Activated T-cell treated with anti-CD3 and anti-CD28 coated beads, Interleukin-2, amount 50 U/mL, for 4 hours (primary cell): ENCODE results near the gene MGAT5. TPM values are rescaled to one million over a fixed set of nuclear protein-coding genes. Genes with fewer than 3 reads are reported as not detected.

Experiments used
- ATAC-seq, 2 donors: fragments of 200-7000 bp; cut with Tn5 transposase; one replicate each; pipeline ENCODE4 v1.10.0; 2021
- DNase-seq: peaks from one replicate; pipeline ENCODE4 v3.0.0-alpha.2; 2020
- H3K27me3 Mint-ChIP-seq: one replicate; pipeline ENCODE4 v1.8.0; 2021; ENCODE audit warnings: low read depth, mixed read lengths
- H3K36me3 Mint-ChIP-seq: one replicate; pipeline ENCODE4 v1.8.0; 2022; ENCODE audit warnings: mixed read lengths; ENCODE audit not compliant: insufficient read depth
- H3K4me1 Mint-ChIP-seq: one replicate; pipeline ENCODE4 v1.8.0; 2021; ENCODE audit warnings: low read depth, mixed read lengths
- H3K4me3 Mint-ChIP-seq: one replicate; pipeline ENCODE4 v1.8.0; 2021; ENCODE audit warnings: mild to moderate bottlenecking, moderate library complexity, mixed read lengths
- H3K9me3 Mint-ChIP-seq: one replicate; pipeline ENCODE4 v1.8.0; 2021; ENCODE audit warnings: mixed read lengths
- total RNA-seq, 3 donors: library from RNA; stranded (reverse); gene quantifications; one replicate each; pipeline ENCODE4 v1.2.1, GENCODE V29; 2021

MGAT5 gene
- total RNA-seq, 3 donors from 2014 or later: 58.7 to 69.8 (median 68.4) TPM

DNA sequence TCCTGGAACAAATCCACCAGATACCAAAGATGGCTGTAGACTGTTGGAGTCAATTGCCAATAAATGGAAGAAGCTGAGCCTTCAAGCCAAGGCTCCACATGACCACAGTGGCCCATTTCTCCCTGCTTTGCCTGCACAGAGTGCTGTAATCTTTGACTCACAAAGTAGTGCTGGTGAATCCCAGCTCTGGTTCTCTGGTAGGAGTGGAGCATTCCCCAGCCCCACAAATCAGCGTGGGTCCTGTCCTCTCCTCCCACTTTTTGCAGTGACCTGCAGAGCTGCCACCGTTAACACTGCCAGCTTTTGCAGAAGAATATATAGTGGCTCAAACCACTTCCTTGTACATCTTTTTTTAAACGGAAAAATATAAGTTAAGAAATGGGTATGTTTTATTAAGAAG, 93.9 kb downstream of the MGAT5 start:
- no peaks in the 10 kb centered on the region for H3K9me3 Mint-ChIP-seq
- ATAC-seq: no peak

GRCh38 chr2:134348239-134348638, 94.4 kb downstream of the MGAT5 start:
- H3K4me1 Mint-ChIP-seq: peaks cover 3% of the 10 kb centered on the region
- no peaks in the 10 kb centered on the region for H3K9me3 Mint-ChIP-seq
- DNase-seq (no peak), ATAC-seq (peak in 1 of 2 donors; percentile 35)
- H3K27me3 Mint-ChIP-seq: no peaks in the 10 kb centered on the region
- no peak overlapping the region for H3K4me3 Mint-ChIP-seq
- H3K36me3 Mint-ChIP-seq: peaks cover 44% of the 10 kb centered on the region

More for the DNA sequence above, 93.9 kb downstream of the MGAT5 start:
- no peaks in the 10 kb centered on the region for H3K27me3 Mint-ChIP-seq
- peaks cover 3% of the 10 kb centered on the region for H3K4me1 Mint-ChIP-seq
- DNase-seq: no peak
- H3K4me3 Mint-ChIP-seq: no peak overlapping the region
- peaks cover 44% of the 10 kb centered on the region for H3K36me3 Mint-ChIP-seq

GRCh38 chr2:134348760-134349159, 94.9 kb downstream of the MGAT5 start:
- Mint-ChIP-seq H3K4me1 (peaks cover 3% of the 10 kb centered on the region), H3K36me3 (peaks cover 44% of the 10 kb centered on the region), H3K4me3 (no peak overlapping the region), H3K9me3 (no peaks in the 10 kb centered on the region), H3K27me3 (no peaks in the 10 kb centered on the region)
- ATAC-seq (no peak), DNase-seq (no peak)

DNA sequence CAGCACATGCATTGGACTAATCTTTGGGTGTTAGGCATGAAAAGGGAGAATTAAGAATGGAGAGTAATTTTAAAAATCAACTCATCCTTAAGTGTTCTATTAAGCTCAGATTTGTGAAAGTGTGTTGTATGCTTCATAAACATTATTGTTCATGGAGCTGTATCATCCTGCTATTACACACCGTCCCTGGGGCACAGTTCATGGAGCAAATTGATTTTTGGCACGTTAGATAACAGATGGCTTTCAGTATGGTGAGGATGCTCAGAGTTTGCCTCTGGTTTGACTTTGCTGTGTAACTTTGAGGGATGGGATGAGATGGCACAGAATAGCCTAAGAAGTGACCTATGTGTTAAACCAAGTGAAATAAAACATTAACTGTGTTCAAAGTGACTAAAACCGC, 97.1 kb downstream of the MGAT5 start:
- Mint-ChIP-seq H3K4me1 (peaks cover 3% of the 10 kb centered on the region), H3K27me3 (no peaks in the 10 kb centered on the region), H3K36me3 (peaks cover 45% of the 10 kb centered on the region), H3K4me3 (no peak overlapping the region), H3K9me3 (no peaks in the 10 kb centered on the region)
- no peak for ATAC-seq
- no peak for DNase-seq

DNA sequence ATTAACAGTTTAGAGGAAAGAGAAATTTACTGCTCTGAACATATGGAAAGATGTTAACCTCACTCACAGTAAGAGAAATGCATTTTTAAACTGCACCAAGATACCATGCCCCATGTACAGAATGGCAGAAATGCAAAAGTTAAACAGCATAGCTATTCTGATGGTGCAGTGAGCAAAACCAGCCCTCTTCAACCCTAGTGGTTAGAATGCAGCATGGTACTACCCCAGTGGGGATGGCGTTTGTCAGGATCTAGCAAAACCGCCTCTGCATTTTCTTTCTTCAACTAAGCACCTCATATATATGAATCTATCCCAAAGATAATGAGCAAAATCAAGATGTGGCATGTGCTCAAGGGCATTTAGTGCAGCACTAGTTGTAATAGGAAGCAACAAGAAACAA, 98.0 kb downstream of the MGAT5 start:
- Mint-ChIP-seq H3K4me3 (no peak overlapping the region), H3K27me3 (no peaks in the 10 kb centered on the region), H3K4me1 (peaks cover 3% of the 10 kb centered on the region), H3K9me3 (no peaks in the 10 kb centered on the region), H3K36me3 (peaks cover 52% of the 10 kb centered on the region)
- DNase-seq (no peak), ATAC-seq (no peak)

DNA sequence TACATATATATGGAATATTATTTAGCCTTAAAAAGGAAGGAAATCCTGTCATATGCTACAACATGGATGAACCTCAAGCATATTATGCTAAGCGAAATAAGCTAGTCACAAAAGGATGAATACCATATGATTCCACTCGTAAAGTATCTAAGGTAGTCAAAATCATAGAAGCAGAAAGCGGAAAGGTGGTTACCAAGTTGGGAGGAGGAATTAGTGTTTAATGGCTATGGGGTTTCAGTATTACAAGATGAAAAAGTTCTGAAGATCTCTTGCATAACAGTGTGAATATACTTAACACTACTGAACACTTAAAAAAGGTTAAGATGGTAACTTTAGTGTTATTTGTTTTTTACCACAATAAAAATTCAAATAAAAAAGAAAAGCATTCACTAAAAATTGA, 99.0 kb downstream of the MGAT5 start:
- H3K27me3 Mint-ChIP-seq: no peaks in the 10 kb centered on the region
- ATAC-seq (no peak), DNase-seq (no peak)
- H3K9me3 Mint-ChIP-seq: no peaks in the 10 kb centered on the region
- peaks cover 58% of the 10 kb centered on the region for H3K36me3 Mint-ChIP-seq
- H3K4me3 Mint-ChIP-seq: no peak overlapping the region
- peaks cover 3% of the 10 kb centered on the region for H3K4me1 Mint-ChIP-seq

GRCh38 chr2:134354611-134355010, 100.7 kb downstream of the MGAT5 start:
- H3K27me3 Mint-ChIP-seq: no peaks in the 10 kb centered on the region
- no peaks in the 10 kb centered on the region for H3K4me1 Mint-ChIP-seq
- H3K9me3 Mint-ChIP-seq: no peaks in the 10 kb centered on the region
- no peak overlapping the region for H3K4me3 Mint-ChIP-seq
- ATAC-seq: no peak
- DNase-seq: no peak
- H3K36me3 Mint-ChIP-seq: peaks cover 57% of the 10 kb centered on the region

GRCh38 chr2:134357814-134358213, 103.9 kb downstream of the MGAT5 start:
- ATAC-seq (no peak), DNase-seq (no peak)
- H3K4me1 Mint-ChIP-seq: no peaks in the 10 kb centered on the region
- H3K36me3 Mint-ChIP-seq: peaks cover 60% of the 10 kb centered on the region
- H3K4me3 Mint-ChIP-seq: no peak overlapping the region
- H3K27me3 Mint-ChIP-seq: no peaks in the 10 kb centered on the region
- H3K9me3 Mint-ChIP-seq: no peaks in the 10 kb centered on the region

GRCh38 chr2:134359367-134360081, 105.7 kb downstream of the MGAT5 start:
- DNase-seq (no peak), ATAC-seq (no peak)
- no peaks in the 10 kb centered on the region for H3K27me3 Mint-ChIP-seq
- H3K36me3 Mint-ChIP-seq: peaks cover 58% of the 10 kb centered on the region
- no peaks in the 10 kb centered on the region for H3K4me1 Mint-ChIP-seq
- no peaks in the 10 kb centered on the region for H3K9me3 Mint-ChIP-seq
- H3K4me3 Mint-ChIP-seq: no peak overlapping the region

GRCh38 chr2:134360745-134361487, 107.0 kb downstream of the MGAT5 start:
- H3K4me3 Mint-ChIP-seq: no peak overlapping the region

GRCh38 chr2:134361648-134362047, 107.8 kb downstream of the MGAT5 start:
- Mint-ChIP-seq H3K4me1 (peaks cover 12% of the 10 kb centered on the region), H3K27me3 (no peaks in the 10 kb centered on the region), H3K4me3 (no peak overlapping the region), H3K36me3 (peaks cover 49% of the 10 kb centered on the region), H3K9me3 (no peaks in the 10 kb centered on the region)
- no peak for ATAC-seq
- no peak for DNase-seq

More at GRCh38 chr2:134360745-134361487, 107.0 kb downstream of the MGAT5 start:
- Mint-ChIP-seq H3K4me1 (peaks cover 9% of the 10 kb centered on the region), H3K27me3 (no peaks in the 10 kb centered on the region), H3K9me3 (no peaks in the 10 kb centered on the region), H3K36me3 (peaks cover 53% of the 10 kb centered on the region)
- DNase-seq: no peak
- no peak for ATAC-seq

GRCh38 chr2:134362152-134362668, 108.3 kb downstream of the MGAT5 start:
- ATAC-seq (no peak), DNase-seq (no peak)
- Mint-ChIP-seq H3K9me3 (no peaks in the 10 kb centered on the region), H3K4me3 (no peak overlapping the region), H3K4me1 (peaks cover 18% of the 10 kb centered on the region), H3K27me3 (no peaks in the 10 kb centered on the region), H3K36me3 (peaks cover 43% of the 10 kb centered on the region)

DNA sequence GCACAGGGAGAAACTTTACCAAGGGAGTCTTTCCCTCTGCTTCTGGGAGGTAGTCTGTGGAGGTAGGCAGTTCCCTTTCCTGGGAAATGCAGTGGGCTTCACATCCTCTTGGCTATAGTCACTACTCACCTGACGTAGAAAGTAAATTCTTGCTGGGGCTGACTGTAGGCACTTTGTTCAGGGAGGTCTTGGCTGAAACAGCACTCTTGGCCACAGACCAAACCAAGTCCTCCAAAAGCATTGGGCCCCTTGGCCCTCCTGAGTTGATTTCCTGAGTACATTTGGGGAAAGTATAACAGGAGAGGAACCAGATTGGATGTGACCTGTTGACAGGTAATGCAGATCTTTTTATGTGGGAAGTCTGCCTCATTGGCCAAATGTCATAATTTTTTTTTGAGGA, 108.9 kb downstream of the MGAT5 start:
- ATAC-seq (no peak), DNase-seq (no peak)
- Mint-ChIP-seq H3K27me3 (no peaks in the 10 kb centered on the region), H3K36me3 (peaks cover 44% of the 10 kb centered on the region), H3K4me3 (no peak overlapping the region), H3K4me1 (peaks cover 23% of the 10 kb centered on the region), H3K9me3 (no peaks in the 10 kb centered on the region)

DNA sequence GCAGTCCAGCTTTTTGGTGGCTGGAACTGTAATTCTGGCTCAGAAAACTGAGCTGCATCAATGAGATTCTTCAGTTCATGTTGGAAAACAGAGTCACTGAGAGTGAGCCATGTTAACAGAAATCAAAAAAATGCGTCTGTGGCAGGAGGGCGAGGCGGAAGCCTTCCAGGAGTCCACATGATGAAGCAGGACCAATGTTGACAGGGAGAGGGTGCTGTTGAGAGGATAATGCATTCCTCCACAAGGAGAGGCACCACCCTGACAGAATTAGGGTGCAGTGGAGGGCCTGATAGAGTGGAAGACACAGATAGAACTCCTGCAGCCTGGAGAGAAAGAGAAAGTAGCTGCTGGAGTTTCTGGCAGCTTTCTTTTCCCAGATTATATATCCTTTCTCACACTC, 111.5 kb downstream of the MGAT5 start:
- ATAC-seq (no peak), DNase-seq (no peak)
- H3K4me3 Mint-ChIP-seq: no peak overlapping the region
- no peaks in the 10 kb centered on the region for H3K27me3 Mint-ChIP-seq
- H3K4me1 Mint-ChIP-seq: peaks cover 37% of the 10 kb centered on the region
- H3K36me3 Mint-ChIP-seq: peaks cover 42% of the 10 kb centered on the region
- no peaks in the 10 kb centered on the region for H3K9me3 Mint-ChIP-seq

DNA sequence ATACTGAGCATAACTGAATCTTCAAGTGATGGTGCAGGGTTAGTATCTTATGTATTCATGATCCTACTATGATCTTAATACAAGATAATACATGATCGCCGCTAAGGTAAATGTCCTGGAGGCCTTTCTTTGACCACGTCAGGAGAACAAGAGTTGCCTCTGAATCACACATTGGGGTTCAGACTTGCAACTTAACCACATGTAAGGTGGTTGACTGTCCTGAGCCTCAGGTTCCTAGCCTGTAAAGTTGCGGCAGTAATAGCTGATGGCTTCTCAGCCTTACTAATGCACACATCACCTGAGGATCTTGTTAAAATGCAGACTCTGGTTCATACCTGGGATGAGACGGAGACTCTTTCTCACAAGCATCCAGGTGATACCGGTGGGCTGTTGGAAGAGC, 112.5 kb downstream of the MGAT5 start:
- Mint-ChIP-seq H3K4me3 (no peak overlapping the region), H3K36me3 (peaks cover 39% of the 10 kb centered on the region), H3K27me3 (no peaks in the 10 kb centered on the region), H3K9me3 (no peaks in the 10 kb centered on the region), H3K4me1 (peaks cover 37% of the 10 kb centered on the region)
- DNase-seq (no peak), ATAC-seq (no peak)
